Measurements from ENCODE around the gene PODNL1. TPM values are rescaled to one million over a fixed set of nuclear protein-coding genes. Genes with fewer than 3 reads are reported as not detected.

The PODNL1 gene
- total RNA-seq, 3 donors from 2014 or later, result 1.7 to 3.4 (median 2.9) TPM

- ATAC-seq (no peak), DNase-seq (no peak)
- Histone ChIP-seq H3K4me1 (ENCODE audit: low read depth) (peaks cover 10% of the 10 kb centered on the region), H3K9me3 (no peaks in the 10 kb centered on the region), H3K36me3 (ENCODE audit: low read depth) (no peaks in the 10 kb centered on the region), H3K4me3 (no peak overlapping the region)
- intact Hi-C loops (cut with DNase I, micrococcal nuclease), result no loop called here
- TF ChIP-seq CTCF (IDR thresholded peaks at IDR 0.05), result no peak
Measured at GRCh38 chr19:13981467-13981866, 43.2 kb upstream of the PODNL1 start.

- intact Hi-C loops (cut with DNase I, micrococcal nuclease), result no loop called here
- no peaks in the 10 kb centered on the region for H3K36me3 ChIP-seq (ENCODE audit: low read depth)
- no peak for TF ChIP-seq CTCF (IDR thresholded peaks at IDR 0.05)
- H3K9me3 ChIP-seq, result no peaks in the 10 kb centered on the region
- peaks cover 8% of the 10 kb centered on the region for H3K4me1 ChIP-seq (ENCODE audit: low read depth)
- ATAC-seq (no peak), DNase-seq (no peak)
- no peak overlapping the region for H3K4me3 ChIP-seq
Measured at GRCh38 chr19:13981021-13981420, 42.8 kb upstream of the PODNL1 start.

- no peak for ATAC-seq
- no peak for TF ChIP-seq CTCF (IDR thresholded peaks at IDR 0.05)
- peak in 1 of 3 donors; percentile 52 for DNase-seq
- no peak overlapping the region for H3K4me3 ChIP-seq
- intact Hi-C loops (cut with DNase I, micrococcal nuclease), result no loop called here
- H3K36me3 ChIP-seq (ENCODE audit: low read depth), result no peaks in the 10 kb centered on the region
- H3K4me1 ChIP-seq (ENCODE audit: low read depth), result peaks cover 7% of the 10 kb centered on the region
- H3K9me3 ChIP-seq, result no peaks in the 10 kb centered on the region
Measured at GRCh38 chr19:13980340-13980739, 42.1 kb upstream of the PODNL1 start.

GRCh38 chr19:13979686-13980085, 41.5 kb upstream of the PODNL1 start:
- Histone ChIP-seq H3K9me3 (no peaks in the 10 kb centered on the region), H3K36me3 (ENCODE audit: low read depth) (no peaks in the 10 kb centered on the region), H3K4me1 (ENCODE audit: low read depth) (peaks cover 7% of the 10 kb centered on the region), H3K4me3 (no peak overlapping the region)
- TF ChIP-seq CTCF (IDR thresholded peaks at IDR 0.05), result no peak
- ATAC-seq (no peak), DNase-seq (no peak)
- intact Hi-C loops (cut with DNase I, micrococcal nuclease), result no loop called here

GRCh38 chr19:13979244-13979615, 41.0 kb upstream of the PODNL1 start:
- intact Hi-C loops (cut with DNase I, micrococcal nuclease), result no loop called here
- no peaks in the 10 kb centered on the region for H3K36me3 ChIP-seq (ENCODE audit: low read depth)
- no peak overlapping the region for H3K4me3 ChIP-seq
- no peak for TF ChIP-seq CTCF (IDR thresholded peaks at IDR 0.05)
- H3K9me3 ChIP-seq, result no peaks in the 10 kb centered on the region
- peak; percentile 4 for ATAC-seq
- DNase-seq, result no peak
- H3K4me1 ChIP-seq (ENCODE audit: low read depth), result peaks cover 7% of the 10 kb centered on the region
